ELF-1 (cell line): ENCODE data around the gene KIAA0040.

Source experiments
- DNase-seq: peaks from one replicate; pipeline ENCODE4 v3.0.0-alpha.2; 2016; ENCODE audit warnings: low read depth, low spot score

KIAA0040 gene

GRCh38 chr1:175200678-175201521, 8.3 kb upstream of the KIAA0040 start:
- DNase-seq: no peak

GRCh38 chr1:175198332-175198731, 5.8 kb upstream of the KIAA0040 start:
- DNase-seq: no peak

- DNase-seq: no peak
These were observed 5.0 kb upstream of the KIAA0040 start for GRCh38 chr1:175197531-175197930.

- no peak for DNase-seq
These were observed 3.2 kb upstream of the KIAA0040 start for GRCh38 chr1:175195798-175196197.

DNA sequence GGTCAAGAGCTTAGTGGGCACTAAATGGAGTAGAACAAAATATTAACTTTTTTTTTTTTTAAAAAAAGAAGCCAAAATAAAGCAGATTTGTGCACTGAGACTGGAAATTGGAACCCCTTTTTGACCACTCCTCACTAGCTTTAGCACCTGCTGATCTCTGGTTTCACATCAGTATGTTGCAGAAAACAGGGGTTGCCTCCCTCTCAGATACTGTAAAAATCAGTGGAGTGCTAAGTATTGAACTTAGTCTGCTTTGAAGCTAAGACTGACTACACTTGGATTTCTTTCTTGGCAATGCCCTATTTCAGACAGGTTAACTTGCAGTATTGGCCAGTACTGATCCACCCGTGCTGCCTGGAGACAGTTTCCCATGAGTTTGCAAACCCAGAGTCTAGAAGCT, 2.7 kb upstream of the KIAA0040 start:
- DNase-seq: no peak

DNA sequence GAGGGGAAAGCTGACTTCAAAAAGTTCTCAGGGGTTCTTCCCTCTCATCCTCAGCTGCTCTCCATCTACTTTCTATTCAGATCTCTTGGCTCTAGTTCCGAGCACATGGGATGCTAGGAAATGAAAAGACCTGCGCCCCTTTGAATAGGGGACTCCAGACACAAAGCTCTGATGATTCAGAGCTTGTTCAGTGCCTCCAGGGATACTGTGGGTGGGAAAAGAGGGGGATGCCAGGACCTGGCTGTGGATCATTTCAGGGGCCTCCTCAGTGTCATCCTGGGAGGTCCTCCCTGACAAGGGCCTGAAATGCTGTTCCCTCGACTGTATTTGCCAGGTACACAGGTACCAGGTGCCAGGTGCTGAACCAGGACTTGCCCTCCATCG, 943 bp upstream of the KIAA0040 start:
- DNase-seq: no peak

DNA sequence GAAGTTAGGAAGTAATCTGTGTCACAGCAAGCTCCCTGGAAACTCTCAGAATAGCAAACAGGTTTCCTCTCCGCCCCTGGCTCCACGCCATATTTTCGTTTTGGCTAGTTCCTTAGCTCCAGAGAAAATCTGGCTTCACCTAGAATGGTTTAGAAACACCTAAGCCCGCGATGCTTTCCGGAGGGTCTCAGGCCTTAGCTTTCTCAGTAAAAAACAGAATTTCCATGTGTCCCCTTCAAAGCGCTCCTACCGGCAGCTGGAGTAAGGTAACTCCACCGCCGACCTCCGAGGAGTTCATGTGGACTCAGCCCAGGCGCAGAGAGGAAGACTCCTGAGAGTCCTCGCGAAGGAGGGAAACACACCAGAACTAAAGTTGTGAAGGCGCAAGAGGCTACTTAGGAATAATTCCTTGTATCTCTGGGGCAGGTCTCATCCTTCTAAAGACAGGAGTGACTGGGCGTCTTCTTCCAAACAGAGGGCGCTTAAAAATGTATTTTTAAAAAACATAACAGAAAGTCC, 406 bp downstream of the KIAA0040 start:
- peak; percentile 46 for DNase-seq

DNA sequence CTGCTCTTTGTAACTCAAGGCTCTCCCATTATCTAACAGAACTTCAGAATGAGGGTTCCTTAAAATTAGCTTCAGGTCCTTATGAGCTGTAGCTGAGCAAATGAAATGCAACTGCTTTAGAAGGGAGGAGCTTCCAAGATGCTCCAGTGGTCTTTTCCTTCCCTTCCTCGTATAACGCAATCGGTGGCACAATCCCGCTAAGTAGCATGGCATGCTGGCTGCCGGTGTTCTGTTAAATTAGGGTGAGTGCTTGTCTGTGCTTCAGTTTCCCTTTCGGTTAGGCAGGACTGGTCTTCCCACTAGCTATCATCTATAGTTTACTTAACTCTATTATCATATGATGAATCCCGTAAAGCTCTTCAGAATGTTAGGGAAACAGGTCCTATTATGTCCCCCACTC, 917 bp downstream of the KIAA0040 start:
- no peak for DNase-seq

GRCh38 chr1:175188936-175189335, 3.6 kb downstream of the KIAA0040 start:
- DNase-seq: no peak

- no peak for DNase-seq
These were observed 6.0 kb downstream of the KIAA0040 start for GRCh38 chr1:175186433-175187160.

GRCh38 chr1:175185903-175186302, 6.7 kb downstream of the KIAA0040 start:
- no peak for DNase-seq

GRCh38 chr1:175183586-175183985, 9.0 kb downstream of the KIAA0040 start:
- DNase-seq: no peak

DNA sequence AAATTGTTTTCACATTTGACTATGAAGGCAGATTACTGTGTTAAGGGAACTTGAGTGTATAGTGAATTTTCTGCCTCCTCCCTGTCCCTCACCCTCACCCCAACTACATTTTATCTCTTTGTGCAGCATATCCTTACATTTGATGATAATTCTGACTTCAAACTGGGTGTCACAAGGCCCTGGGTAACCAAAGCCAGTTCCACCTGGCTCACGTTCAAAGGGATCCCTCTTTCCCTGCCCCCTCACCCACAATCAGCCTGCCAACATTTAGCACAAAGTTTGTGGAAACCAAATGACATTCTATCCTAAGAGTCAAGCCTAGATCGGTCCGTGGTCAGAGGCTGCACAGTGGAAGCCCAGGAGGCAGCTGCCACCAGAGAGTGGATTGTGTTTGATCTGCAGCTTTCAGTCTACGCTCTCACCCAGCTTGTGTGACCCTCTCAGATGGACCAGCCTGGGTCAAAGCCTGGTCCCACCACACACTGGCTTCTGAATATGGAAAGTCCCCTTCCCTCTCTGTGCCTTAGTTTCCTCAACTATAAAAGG, 10.3 kb downstream of the KIAA0040 start:
- no peak for DNase-seq

DNA sequence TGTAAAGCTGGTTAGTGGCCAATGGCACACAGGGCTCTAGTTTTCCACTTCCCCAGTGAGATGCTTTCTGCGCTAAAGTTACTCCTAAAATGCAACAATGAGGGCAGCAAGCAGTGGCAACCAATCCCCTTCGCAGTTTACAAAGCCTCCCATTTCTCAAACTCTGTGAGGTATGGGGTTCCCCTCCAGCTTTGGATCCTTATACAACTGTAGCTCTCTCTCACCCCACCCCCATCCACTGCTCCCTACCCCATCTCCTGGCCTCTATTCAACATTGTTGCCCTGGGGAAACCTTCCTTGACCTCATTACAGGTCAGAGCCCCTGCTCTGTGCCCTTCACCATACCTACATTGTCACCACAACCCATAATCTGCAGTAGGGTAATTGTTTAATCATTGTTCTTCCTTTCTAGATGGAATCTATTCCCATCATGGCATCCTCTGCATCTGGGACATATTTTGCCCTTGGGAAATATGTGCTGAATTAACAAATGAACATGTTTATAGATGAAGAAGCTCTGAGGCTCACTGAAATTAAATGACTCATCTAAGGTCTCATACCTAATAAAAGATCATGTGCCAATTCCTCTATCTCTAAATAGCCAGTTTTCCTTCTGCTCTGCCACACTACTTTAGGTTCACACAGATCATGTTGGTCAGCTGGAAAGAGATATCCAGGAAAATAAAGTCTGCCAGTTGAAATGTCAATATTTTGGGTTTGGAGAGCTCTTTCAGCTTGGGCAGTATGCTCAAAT, 12.6 kb downstream of the KIAA0040 start:
- no peak for DNase-seq

DNA sequence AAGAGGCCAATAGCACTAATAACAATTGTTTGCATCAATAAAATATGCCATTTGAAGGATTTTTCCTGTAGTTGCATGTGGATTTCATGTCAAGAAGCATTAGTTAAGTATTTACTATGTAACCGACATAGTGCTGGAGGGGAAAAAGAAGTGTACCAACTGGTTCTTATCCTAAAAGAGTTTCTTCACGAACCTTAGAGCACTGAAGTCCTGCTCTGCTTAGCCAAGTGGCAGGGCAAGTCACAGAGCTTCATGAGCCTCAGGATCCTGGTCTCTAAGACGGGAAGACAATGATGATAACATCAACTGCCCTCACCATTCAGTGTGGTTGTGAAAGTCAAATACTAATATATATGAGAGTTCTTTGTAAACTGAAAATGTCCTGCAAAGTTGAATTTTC, 14.1 kb downstream of the KIAA0040 start:
- DNase-seq: no peak

DNA sequence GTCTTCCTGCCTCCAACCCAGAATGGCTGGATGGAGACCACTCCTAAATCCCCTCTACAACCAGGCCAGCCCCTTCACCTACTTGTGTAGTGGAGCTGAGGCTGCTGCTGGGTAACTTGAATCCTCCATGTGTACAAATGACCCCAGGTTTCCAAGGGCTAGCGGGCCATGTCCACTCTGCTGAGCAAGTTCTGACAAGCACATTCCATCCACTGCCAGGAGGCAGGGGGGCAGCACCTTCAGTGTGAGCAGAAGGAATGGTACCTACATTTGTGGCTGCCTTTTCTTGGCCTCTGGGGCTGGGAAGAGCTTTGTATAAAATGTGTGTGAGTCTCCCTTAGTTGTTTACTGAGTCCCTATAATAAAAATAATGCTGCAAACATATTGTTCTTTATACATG, 14.5 kb downstream of the KIAA0040 start:
- peak; percentile 38 for DNase-seq

GRCh38 chr1:175176246-175176645, 16.3 kb downstream of the KIAA0040 start:
- DNase-seq: no peak

DNA sequence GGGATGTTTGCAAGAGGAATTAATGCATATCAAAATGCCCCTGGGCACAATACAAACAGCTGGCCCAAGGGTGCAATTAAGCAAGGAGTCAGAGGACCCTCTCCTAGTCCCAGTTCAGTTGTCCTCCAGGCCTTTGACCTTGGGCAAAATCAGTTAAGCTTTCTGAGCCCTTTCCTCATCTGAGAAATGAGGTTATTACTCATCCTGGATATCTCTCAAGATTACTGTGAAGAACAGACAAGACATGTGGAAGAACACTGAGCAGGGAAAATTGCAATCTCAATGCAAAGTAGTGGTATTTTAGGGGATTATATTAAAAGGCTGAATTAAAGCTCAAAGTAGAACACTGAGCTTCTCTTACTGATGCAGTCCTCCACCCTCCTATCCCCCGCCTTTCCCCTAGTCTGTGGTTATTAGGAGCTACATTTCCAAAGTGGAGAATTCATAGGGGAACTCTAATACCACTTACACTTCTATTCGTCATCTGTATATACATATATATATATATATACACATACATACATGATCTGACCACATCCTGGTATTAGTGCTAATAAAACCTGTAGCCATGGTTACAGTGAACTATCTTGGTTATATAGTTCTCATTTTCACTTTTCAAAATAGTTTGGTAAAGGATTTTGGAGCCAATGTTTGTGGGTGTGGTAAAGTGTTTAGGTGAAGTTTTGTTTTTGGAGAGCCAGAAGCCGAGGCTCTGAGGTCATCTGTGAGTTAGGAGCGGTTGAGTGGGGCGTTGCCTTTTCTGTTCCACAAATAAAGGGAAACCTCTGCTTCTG, 18.1 kb downstream of the KIAA0040 start:
- no peak for DNase-seq

GRCh38 chr1:175173531-175173930, 19.0 kb downstream of the KIAA0040 start:
- no peak for DNase-seq

- no peak for DNase-seq
These were observed 20.1 kb downstream of the KIAA0040 start for GRCh38 chr1:175172503-175172902.
